NAMALWA (cell line): Measurements from ENCODE around the gene UBFD1.
"Not testable (repeated sequence)": the region's sequence is repeated elsewhere in the genome, so short reads cannot be mapped to it uniquely, and the experiment has no call there.

ENCODE experiments used
- DNase-seq: peaks from one replicate; pipeline ENCODE4 v3.0.0-alpha.2; 2015; ENCODE audit warnings: low spot score

The UBFD1 gene

DNA sequence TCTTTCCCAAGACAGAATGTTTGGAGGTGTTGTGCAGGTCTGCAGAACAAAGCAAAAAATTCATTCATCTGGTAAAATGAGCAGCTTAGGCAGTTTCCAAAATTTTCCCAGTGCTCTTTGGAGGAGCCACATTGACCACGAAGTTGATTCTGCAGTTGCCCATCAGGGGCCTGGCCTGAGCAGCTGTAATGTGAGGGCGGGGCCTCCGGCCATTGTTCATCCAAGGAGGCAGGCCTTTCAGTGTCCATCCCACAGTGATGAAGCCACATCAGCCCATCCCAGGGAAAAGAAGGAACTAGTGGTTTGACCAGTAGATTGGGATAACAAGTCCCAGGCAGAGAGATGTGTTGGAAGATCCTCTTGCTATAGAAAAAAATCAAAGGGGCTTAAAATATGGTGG lies 10.1 kb downstream of the UBFD1 start:
- no peak for DNase-seq

DNA sequence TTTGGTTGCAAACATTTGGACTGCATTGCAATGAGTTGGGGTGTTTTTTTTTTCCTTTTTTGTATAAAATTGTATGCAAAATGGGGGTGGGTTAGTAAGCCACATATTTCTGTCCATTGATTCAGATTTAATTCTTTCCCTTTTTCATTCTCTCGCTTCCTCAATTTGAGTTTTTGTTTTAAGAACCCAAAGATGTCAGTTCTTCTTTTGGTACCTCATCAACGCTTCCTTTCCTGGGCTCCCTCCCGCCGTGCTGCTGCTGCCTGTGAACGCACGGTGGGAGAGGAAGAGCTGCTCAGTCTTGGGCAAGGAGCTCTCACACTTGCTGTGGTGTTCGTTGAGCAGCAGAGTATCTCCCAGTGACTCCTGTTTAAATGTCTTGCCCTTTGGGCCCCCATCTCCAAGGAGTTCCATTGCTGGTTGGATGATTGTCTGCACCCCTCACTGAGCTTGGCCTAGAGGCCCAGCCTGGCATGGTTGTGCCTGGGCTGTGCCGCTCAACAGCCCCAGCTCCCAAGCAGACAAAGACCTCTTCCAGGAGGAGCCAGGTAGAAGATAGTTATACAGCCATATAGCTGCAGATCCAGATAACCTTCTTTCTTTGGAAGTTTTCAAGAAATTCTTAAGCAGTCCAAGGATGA lies 13.6 kb downstream of the UBFD1 start:
- DNase-seq, result peak; percentile 25

DNA sequence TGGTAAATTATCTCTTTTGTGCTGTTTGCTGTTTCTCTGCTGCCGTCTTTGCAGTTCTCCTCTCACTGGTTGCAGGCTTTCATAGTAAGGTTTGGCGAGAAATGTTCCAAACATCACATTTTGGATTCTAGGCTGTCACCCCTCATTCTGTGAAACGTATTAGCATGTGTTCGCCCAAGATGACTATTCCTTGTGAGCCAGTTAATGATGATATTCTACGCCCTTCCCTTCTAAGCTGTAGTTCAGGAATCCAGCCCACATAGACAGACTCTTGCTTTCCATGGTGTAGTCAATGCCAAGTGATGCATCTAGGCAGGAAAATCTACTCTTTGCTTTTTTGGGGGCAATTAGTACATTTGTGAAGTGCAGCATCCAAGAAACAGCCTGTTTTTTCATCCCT lies 14.4 kb downstream of the UBFD1 start:
- DNase-seq, result no peak

DNA sequence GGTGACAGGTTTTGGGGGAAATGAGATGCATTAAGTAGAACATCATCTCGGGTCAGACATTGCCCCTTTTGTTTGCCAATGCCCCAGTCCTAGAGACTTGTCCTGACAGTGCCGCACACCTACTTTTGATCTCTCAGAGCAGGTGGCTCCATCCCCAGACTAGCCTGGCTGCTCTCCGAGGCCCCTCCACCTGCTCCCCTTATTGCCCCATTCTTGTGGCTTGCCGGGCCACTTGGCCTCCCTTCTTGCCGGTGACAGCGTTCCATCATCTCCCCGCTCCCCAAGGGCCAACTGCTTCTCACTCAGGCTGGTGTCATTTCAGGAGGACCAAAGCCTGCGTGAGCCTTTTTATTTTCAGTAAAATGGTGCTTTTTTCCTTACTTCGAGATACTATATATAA lies 14.9 kb downstream of the UBFD1 start:
- DNase-seq, result no peak

DNA sequence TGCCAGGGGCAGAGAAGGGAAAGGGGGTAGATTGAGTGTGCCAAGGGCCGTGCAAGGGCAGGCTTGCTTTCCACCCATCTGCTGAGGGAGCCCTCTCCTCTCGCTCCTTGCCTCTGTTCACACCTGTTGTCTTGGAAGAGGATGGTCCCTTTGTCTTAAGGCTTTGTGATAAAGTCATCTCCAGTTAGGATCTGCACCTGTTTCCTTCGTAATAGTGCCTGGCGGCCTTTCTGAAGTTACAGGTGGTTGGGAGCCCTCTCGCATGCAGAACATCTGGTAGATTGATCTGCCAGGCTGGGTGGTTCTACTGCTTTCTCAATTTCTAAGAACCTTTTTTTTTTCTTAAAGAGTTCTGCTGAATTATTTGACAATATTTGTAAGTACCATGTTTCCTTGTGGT lies 16.3 kb downstream of the UBFD1 start:
- DNase-seq, result no peak

DNA sequence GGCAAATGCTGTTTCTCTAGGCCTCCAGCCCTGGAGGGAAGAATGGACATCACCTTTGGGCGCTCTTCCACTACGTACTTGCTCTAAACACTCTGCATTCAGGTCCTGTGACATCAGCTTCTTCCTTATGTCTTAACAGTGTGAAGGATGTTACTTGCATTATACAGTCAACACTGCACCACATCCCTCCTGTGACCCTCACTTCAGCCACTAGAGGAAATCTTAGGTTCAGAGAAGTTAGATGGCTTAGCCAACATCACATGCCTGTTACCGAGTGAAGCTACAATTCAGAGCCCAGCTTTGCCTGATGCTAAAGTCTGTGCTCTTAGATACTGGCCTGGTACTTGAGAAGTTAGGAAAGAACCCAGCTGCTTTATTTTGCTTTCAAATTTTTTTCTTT lies 18.3 kb downstream of the UBFD1 start:
- DNase-seq, result peak; percentile 47

DNA sequence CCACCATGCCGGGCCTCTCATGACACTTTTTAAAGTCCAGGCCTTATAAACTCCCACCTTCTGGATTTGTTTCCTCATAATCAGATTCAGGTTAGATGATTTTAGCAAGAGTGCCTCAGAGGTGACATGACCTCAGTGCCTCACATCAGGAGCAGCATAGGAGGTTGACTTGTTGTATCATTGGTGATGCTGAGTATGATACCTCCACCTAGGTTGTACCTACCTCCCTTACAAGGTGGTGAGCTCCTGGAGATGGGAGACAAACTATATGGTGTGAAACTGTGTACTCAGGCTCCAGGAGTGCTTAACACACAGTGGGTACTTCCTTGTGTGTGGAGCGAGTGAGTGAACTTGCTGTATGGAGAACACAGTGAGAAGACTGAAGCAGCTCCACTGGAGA lies 20.0 kb downstream of the UBFD1 start:
- no peak for DNase-seq

DNA sequence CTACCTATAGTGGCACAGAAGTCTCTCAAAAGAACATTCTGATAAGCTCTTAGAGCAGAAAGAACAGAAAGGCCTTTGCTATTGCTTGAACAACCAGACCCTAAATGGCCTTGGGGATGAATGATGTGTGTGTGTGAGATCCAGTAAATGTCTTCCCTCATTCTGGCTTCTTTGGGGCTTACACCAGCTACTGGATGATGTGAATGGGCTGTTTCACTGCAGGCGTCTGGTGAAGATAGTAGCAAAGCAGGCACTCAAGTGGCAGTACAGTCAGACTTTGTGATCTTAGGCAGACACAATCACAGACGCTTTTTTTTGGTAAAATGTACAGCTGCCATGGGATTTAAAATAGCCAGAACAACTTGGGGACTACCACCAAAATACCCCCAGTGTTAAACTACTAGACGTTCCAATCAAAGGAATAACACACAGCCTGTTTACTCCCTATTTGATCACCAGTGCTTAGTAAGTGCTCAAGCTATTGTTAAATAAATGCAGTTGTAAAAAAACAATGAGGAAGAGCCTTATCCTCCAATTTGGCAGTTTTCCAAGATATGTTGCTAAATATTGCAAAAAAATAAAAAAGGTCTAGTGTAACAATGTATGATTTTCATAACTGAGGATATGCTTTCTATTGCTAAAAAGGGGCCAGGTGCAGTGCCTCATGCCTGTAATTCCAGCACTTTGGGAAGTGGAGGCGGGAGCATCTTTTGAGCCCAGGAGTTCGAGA lies 20.7 kb downstream of the UBFD1 start:
- DNase-seq, result no peak

DNA sequence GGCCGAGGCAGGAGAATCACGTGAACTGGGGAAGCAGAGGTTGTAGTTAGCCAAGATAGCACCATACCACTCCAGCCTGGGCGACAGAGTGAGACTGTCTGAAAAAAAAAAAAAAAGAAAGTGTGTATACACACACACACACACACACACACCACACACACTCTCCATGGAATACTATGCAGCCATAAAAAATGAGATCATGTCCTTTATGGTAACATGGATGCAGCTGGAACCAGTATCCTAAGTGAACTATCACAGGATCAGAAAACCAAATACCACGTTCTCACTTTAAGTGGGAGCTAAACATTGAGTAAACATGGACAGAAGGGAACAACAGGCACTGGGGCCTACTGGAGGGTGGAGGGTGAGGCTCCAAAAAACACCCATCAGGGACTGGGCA lies 21.8 kb downstream of the UBFD1 start:
- DNase-seq, result no peak

DNA sequence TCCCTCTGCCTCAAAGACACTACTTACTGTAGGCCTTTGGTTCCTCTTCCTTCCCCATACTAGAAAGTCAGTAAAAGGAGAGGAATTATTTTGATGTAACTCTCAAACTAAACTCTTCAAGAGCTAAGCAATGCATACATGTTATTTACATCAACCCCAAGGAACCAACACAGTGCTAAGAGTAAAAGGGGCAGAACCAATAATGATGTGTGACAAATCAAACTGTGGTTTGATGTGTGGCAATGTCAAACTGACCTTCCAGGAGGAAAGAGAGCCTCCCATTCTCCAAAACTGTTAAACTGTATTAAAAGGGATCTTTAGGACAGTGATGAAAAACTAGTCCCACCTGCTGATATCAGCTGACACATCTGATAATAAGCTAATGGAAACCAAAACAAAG lies 22.9 kb downstream of the UBFD1 start:
- no peak for DNase-seq

DNA sequence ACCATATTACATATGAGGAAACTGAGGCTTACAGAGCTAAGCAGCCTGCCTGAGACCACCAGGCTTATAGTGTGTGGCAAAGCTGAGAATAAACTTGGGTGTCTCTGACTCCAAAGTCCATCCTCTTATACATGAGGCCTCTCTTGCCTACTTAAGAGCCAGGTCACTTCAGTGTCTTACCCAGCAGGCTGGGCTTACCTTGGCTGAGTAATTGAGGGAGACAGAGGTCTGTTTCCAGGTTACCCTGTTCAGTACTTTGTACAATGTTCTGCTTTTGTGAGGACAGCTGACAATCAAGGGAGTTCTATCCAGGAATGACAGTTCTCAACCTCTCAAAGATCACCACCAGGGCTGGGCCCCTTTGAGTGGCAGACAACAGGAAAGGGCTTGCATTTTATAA lies 24.2 kb downstream of the UBFD1 start:
- DNase-seq, result no peak

DNA sequence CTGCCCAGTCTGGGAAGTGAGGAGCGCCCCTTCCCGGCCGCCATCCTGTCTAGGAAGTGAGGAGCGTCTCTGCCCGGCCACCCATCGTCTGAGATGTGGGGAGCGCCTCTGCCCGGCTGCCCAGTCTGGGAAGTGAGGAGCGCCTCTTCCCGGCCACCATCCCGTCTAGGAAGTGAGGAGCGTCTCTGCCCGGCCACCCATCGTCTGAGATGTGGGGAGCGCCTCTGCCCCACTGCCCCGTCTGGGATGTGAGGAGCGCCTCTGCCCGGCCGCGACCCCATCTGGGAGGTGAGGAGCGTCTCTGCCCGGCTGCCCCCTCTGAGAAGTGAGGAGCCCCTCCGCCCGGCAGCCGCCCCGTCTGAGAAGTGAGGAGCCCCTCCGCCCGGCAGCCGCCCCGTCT lies 25.7 kb downstream of the UBFD1 start:
- not testable (repeated sequence) for DNase-seq

DNA sequence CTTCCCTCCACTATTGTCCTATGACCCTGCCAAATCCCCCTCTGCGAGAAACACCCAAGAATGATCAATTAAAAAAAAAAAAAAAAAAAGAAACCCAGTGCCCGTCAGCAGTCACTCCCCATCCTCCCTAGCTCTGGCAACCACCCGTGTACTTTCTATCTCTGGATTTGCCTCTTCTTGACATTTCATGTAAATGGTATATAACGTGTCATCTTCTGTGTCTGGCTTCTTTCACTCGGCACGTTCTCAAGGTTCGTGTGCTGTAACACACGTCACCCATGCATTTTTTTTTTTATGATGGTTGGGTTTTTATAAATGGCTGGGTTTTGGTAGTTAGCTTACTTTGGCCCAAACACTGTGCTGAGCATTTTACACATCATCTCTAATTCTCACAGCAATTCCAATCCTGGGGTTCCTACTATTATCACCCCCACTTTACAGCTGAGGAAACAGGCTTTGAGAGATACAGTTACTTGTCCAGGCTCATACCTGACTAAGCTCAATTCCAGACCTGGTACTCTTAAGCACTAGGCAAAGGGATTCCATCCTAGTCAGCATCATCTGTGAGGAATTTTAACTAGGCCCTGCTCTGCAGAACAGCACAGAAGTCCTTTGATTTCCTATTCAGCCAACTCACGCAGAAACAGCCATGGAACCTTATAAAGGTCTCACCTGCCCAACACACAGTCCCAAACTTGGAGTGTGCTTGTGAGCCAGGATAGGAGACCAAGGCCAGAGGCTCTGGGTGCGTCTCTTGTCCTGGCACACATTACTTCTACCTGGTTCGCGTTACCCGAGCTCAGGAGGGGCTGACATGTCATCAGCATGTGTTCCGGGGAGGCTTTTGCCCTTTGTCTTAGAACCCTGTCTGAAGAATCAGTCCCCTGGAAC lies 26.9 kb downstream of the UBFD1 start:
- DNase-seq, result no peak

DNA sequence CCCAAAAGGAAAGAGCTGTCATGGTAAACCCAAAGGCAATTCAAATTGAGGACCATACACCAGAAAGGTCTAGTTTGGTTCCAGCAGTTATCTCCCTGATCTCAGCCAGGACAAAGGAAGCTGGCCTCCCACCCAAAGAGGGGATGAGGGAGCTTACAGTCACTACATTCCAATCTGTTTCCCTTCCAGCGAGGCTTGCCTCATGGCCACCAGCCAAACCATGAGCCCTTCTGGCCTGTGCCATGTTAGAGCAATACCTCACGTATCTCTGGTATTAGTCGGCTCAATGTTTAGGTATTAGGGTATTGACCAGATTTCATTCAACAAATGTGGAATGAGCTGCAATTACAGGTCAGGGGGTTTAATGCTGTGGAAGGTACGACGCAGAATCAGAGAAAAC lies 30.2 kb downstream of the UBFD1 start:
- no peak for DNase-seq

DNA sequence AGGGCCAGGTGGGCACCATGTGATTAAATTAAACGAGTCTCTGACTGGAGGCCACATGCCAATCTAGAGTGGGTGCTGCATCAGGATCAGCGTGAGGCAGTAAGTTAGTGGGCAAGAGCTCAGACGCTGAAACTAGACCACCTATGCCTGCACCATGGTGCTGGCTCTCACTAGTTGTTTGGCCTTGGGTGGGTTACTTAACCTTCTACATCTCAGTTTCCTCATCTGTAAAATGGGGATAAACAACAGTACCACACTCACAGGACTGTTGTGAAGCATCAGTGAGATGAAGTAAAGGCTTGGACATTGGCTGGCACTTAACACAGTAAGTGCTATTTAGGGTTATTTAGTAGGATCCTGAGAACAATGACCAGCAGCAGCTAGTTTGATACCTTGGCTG lies 32.7 kb downstream of the UBFD1 start:
- no peak for DNase-seq

DNA sequence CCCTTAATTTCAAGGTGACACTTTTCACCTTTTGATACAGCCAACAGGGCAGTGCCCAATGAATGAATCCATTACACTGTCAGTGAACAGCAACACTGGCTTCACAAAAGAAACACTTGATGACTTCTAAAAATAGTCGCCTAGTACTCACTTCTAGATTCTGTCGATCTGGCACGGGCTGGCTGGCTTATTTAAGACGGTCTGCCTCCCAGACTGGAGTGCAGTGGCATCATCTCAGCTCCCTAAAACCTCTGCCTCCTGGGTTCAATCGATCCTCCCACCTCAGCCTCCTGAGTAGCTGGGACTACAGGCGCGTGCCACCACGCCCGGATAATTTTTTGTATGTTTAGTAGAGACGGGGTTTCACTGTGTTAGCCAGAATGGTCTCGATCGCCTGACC lies 36.7 kb downstream of the UBFD1 start:
- DNase-seq, result no peak

DNA sequence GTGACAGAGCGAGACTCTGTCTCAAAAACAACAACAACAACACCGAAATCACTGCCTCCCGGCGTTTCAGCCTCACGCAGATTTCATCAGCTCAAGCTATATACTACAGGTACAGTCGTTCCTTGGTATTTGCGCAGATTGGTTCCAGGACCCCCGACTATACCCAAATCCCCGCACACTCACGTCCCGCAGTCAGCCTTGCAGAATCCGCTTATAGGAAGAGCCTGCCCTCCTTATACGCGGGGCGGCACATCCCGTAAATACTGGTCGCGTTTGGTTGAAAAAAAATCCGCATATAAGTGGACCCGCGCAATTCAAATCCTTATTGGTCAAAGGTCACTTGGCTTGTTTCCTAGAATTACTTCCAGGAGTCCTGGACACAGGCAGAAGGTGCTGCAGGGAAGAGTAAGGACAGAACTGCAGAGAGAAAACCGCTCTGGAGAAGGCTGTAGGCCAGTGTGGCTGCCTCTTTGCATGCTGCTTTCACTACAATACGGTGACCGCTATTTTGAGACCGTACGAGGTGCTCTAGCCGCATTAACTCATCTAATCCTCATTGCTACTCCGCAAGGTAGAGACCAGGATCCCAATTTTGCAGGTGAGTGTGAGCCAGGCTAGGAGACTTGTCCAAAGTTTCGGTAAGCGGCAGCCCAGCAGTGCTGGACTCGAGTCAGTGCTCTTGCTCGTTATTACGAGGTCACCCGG lies 37.9 kb downstream of the UBFD1 start:
- peak; percentile 36 for DNase-seq

DNA sequence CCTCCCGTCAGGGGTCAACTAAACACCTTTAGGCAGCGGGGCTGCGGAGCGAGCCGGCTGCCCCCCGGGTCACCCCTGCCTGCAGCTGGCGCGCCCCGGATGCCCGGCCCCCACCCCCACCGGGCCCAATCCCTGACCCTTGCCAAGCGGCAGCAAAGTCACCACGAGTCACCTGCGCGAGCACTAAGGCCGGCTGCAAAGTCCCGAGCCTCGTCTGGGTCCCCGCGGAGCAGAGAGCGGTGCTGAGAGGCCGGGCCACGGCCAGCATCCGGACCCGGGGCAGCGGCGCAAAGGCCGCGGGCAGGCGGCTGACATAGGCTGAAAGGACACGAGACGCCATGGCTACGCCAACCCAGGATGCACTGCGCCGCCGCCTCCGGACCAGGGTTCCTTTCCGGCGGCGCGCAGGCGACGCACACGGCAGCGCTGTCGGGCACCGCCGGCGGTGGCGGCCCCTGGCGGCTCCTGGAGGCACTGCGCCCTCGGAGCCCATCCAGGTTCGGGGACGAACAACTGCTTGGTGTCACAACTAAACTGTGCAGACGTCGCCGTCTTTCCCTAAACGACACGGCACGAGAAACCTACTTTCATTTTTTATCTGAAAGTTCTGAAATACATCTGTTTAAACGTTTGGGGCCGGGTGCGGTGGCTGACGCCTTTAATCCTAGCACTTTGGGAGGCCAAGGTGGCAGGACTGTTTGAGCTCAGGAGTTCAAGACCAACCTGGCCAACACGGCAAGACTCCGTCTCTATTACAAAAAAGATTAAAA lies 38.6 kb downstream of the UBFD1 start, which contains the start of gene NDUFAB1:
Gene NDUFAB1, minus strand, starts transcription at position 366 of the 770 bp plus-strand sequence. Its CDS starts 26 bp downstream, at position 340.
- DNase-seq, result peak; percentile 94

DNA sequence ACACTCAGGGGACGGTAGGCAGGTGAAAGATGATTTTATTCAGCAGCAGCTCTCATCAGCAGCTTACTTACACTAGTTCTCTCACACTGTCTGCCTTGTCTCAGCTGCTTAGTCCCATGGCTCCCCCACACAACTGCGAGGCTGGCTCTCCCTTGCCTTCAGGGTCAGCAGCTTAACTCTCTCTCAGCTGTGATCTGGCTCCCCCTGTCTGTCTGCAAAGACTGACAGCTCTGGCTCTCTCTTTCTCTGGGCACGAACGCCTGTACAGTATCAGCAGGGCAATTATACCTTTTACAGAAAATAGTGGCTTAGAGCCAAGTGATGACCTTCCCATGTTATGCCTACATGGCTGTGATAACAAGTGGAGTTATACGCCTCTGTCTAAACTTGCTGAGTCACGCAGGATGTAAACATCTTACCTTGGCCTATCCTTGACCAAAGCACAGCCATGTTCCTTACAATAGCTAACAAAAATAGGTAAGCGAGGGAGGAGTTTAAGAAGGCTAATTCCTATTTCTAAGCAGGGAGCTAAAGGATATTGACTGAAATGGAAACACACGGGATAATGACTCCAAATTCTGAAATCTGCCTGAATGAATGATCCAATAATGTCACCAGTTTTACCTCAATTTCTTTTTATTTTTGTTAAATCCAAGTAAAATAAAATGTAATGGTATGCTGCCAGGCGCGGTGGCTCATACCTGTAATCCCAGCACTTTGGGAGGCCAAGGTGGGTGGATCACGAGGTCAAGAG lies 39.7 kb downstream of the UBFD1 start:
- DNase-seq, result peak; percentile 92

DNA sequence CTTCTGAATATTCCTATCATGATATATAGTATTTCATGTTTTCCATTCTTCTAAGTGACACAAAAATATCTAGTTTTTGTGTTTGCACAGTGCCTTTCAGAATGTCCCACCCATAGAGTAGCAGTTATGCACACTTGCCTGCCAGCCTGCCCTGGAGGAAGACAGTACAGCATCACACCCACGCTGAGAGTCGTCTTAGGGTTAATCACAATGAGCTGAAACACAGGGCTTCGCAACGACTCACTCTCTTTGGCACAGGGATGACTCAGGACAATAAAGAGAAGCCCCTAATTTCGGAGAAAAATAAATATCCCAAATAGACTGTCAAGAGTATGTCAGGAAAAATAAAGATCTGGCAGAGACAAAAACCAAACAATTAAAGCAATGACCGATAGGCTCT lies 50.2 kb downstream of the UBFD1 start:
- no peak for DNase-seq

DNA sequence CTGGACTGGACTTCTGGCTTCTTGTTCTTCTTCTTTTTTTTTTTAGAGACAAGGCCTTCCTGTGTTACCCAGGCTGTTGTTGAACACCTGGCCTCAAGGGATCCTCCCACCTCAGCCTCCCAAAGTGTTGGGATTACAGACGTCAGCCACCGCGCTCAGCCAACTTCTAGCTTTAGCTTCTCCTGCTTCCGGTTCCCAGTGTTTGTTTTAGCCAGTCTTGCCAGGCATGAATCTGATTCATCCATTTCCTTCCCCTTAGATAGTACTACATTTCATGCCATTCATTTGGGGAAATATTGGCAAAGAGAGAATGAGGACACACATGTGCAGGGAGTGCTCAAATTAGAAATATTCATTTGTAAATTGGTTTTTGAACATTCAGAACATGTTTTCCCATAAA lies 50.7 kb downstream of the UBFD1 start:
- no peak for DNase-seq
